Stimulated activated CD4-positive, alpha-beta T cell treated with anti-CD3 and anti-CD28 coated beads, TNF-alpha, amount 100 ng/mL, for 1 hour (primary cell): ENCODE results near the gene DSC2.

ENCODE experiments used
- DNase-seq, 3 donors: peaks; one replicate each; pipeline ENCODE4 v3.0.0-alpha.2; 2020; ENCODE audit warnings: low read depth in 3 of 3, low spot score in 1 of 3

Gene DSC2

DNA sequence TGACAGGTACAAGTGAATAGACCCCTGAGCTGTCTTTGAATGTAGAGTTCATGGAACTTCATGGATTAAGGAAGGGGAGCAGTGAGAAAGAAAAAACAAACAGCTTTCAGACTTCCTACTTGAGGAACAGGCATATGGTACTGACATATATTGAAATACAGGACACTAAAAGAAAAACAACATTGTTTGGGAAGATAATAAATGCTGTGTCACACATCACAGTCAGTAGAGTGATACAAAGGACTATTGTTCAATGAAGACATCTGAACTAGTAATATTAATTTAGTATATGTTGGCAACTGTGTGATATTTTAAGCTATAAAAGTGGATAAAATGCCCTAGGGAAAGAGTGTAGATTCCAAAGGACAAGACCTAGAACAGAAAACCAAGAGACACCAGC is 3.3 kb downstream of the DSC2 start:
- DNase-seq, result no peak

DNA sequence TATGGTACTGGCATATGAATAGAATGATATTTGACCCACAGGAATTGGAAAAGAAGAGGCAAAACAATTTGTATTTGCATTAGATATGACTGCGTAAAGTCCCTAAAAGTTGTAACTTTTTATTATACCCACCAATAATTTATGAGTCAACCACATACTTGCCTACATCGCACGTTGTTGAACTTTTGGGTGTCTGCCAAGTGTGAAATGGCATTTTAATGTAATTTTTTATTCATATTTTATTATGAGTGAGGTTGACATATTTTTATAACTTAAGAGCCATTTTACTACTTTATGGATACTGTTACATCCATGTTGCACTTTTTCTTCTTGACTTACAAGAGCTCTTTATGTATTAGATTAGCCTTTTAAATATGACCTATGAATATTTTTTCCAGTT is 4.6 kb downstream of the DSC2 start:
- no peak for DNase-seq

DNA sequence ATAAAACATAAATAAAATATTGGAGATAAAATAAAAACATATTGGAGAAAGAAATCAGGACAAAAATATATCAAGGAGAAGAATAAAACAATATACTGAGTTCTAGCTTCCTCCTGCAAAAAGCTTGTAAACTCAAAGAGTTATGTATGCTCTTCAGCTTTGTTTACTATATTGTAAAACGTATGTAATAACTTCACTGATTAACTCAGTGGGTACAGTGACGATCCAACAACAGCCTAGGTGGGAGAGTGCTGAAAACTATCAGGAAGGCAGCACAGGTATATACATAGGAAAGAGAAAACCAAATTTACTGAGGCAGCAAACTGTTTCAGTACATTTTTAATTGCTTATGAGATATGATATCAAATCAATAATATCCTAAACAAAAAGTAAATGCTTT is 8.3 kb downstream of the DSC2 start:
- no peak for DNase-seq

DNA sequence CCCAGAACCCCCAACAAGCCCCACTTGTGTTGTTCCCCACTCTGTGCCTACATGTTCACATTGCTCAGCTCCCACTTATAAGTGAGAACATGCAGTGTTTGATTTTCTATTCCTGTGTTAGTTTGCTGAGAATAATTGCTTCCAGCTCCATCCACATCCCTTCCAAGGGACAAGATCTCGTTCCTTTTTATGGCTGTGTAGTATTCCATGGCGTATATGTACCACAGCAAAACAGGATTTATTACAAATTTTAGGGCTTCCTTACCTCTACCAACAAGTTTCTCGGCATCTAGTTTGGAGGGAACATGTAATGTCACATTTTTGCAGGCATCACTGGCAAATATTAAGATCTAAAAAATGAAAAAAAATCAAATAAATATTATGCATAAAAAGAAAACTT is 8.9 kb downstream of the DSC2 start:
- DNase-seq, result no peak

DNA sequence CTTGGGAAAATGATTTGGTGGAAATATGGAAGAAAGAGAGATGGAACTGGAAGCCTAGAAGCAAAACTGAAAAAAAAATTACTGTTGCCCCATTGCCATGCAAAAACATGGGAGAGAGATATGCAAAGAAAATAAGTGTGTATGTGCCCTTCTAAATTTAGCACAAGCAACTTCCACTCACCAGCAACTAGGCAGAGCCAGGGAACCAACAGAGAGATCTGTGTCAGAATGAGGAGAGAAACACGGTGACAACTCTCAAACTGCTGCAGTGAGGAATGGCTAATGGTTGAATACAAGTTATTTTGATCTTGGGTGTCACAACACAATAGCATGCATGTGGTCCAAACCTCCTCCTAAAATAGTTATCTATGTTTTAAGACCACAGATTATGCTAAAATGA is 10.9 kb downstream of the DSC2 start:
- no peak for DNase-seq

DNA sequence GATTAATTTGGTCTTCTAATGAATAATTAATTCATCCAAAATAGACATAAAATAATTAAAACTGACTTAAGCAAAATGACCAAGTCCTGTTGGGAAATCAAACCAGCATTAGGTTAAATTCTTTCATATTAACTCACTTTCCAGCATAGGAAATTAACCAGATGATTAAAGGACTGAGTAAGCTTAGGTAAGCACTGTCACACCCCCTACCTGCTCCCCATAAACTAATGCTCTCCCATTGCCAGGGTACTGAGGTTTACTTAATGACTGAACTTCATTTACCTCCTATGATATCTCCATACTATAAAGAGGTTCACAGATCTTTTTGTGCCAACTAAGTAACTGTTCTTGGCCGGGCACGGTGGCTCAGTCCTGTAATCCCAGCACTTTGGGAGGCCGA is 13.7 kb downstream of the DSC2 start:
- DNase-seq, result no peak

DNA sequence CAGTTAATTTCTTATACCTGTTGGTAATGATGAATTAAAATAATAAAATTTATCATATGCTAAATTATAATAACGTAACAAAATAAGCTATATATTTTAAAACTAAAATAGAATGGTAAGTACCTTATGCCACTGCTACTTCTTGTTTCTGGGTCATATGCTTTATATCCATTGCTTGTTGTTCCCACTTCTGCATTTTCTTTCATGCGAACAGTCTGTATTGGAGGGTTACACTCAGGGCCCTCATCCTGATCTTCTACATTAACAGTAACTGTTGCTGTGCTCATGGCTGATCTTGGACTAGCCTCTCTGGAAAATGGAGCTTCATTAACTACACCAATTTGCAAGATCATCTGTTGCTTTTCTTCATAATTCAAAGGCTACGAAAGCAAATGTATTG is 22.2 kb downstream of the DSC2 start:
- DNase-seq, result no peak

DNA sequence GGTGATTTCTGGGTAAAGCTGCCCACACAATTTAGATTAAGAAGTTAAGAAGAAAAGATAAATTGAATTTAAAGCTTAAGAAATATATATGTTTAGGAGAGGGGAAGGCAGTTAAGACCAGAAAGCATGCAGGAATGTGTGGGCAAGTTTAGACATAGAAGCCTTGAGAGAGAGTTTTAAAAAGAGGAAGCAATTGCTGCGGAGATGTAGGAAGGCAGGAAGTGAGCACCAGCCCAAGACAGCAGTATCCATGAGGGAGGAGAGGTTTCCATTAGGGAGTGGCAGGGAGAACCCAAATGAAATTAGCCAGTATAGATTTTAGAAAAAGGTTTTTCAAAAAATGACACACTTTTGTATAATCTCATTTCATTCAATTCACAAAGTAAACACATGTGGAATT is 24.3 kb downstream of the DSC2 start:
- DNase-seq, result no peak

DNA sequence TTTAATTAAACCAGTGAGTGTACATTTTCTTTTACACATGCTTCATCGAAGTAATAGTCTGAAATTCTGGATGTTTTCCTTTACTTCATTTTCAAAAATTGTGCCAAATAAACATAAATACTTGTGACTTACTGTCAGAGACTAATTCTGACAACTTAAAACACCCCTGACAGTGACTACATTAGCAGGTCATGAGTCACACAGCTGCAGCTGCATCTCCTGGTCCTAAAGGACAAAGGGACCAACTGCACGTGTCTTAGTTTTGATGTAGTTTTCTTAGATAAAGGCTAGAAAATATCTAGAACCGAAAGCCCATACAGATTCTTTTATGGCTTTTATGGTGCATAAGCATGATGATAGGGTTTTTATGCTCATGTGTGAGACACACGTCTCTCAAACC is 30.0 kb downstream of the DSC2 start:
- no peak for DNase-seq

DNA sequence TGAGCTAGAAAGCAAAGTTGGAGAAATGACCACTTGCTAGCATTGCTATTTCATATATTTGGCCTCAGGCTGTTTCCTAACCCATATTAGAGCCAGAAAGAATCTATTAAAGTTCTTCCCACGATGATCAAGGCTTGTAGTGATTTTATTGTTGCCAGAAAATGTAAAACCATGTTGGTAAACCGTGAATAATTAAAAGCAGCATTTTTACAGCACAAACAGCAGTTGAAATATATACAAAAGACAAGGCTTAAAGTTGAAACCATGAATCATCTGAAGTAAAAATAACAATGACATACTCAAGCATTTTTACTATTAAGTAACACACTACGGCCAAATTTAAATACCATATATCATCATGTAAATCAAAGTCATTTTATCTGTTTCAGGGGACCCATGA is 32.0 kb downstream of the DSC2 start:
- DNase-seq, result no peak

DNA sequence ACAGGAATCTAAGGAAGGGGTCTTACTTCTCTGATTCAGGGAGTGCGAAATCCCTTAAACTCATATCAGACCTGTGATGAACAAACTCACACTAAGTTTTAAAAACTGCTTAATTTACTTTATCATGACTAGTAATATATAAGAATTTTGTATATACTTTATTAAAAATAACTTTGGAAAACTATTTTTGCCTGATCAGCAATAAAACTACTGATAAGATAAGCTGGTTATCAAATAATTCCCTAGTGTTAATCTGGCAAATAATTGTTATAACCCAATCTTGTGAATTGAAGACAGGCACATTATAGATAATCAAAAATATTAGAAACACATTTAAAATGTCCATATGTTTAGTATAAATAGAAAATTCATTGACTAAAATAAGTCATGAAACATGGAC is 36.0 kb downstream of the DSC2 start:
- no peak for DNase-seq

DNA sequence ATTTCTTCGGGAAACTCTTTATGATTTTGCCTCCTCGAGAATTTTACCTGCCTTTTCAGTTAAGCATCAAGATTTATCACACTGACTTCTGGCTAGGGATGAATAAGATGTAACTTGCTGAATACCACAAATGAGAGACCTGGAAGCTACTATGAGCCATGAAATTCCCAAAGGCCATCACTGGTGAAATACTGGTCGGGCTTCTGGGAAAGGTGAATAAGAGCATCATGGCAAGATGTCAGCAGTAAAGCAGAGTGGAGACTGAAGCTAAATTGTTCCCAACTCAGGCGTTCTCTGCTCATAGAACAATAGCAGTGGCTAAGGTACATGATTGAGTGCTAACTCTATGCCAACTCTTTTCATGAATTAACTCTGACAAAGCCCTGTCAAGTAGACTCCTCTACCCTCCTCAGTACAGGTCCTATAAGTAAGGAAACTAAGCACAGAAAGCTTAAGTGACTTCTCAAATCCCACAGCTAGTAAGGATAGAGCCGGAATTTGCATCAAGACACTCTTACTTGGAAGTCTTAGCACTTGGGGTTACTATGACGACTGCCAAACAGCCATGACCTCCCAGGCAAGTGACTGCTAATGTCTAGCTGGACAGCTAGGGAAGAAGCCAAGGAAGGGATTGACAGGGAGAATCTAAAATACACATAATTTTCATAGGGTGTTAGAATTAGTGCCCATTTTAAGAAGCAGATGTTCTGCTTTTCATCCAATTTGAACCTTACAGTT is 37.0 kb downstream of the DSC2 start:
- DNase-seq, result no peak

DNA sequence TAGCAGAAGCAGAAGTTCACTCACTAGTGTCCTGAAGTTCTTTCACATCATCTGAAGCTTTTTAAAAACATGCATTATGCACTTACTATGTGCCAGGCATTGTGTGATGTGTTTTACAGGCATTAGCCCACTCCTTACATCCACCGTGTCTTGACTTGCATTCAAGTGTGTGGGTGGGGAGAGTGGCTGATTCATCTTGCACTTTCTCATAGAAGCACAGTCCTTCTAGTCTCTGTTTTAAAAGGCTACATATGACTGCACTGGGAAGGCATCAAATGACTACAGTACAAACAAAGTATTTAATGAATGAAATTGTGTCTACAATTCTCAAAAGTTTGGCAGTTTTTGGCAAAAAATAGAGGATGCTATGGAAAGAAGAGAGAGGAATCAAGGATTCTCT is 38.1 kb downstream of the DSC2 start:
- no peak for DNase-seq

DNA sequence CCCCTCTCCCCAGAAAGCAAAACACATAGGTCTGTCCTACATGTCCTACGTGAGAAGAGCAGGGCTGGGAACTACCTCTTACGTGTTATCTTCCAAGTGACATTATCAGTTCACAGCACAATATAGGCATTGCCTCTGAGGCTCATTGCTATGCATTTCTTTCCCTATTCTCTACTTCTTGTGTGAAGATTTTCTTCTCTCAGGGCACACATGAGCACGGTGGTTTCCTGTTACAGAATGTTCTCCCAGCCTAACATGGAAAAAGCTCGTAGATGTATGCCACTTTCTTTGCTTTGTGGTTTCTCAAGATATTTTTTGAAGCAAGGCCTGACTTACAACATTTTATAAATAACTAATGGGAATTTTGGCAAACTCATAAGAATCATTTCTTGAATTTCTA is 40.3 kb downstream of the DSC2 start:
- no peak for DNase-seq

DNA sequence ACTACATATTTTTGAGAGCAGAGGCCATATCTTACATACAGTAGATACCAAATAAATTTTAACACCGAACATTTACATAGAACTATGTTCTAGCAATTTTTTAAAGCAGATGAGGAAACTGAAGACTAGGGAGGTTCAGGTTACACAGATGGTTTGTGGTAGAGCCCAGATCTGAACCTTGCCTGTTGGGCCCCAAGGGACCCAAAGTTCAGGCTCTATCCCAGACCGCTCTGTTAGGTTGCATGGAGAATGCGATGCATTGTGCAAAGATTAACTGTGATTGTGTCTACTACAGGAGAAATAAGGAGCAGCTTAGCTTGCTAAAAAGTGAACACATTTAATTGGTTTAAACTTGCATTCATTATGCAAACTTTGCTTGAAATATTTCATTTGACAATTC is 43.3 kb downstream of the DSC2 start:
- no peak for DNase-seq

DNA sequence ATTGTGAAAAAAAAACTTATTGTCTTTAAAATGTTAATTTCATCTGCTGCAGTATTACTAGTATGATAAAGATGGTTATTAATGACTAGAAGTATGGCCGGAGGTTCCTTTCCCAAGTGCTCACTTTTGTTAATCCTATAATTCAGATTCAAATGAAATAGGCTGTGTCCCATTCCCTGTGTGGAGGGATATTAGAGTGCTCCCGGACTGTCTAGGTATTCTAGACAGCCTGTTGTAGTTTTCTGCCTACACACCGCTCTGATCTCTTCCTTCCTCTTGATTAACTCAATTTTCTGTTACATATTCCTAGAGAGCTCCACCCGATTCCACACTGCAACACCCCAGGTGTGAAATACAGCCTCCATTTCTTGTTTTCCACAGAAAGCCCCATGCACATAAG is 44.3 kb downstream of the DSC2 start:
- DNase-seq, result no peak

DNA sequence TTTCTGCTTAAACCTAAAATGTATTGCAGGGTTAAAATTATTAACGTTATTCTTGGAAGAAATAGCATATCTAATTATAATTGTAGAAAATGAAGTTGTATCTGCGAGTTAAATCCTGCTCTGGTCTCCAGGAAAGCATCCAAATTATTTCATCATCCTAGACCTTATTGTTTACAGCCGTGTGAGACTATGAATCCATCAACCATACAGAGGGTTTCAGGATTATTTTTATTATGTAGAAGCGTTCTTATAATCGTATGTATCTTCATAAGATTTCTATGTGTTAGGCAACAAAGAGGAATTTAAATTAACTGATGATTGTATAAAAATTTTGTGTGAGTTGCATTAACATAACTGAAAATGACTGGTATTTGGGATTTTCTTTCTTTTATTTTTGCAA is 45.2 kb downstream of the DSC2 start:
- DNase-seq, result no peak

DNA sequence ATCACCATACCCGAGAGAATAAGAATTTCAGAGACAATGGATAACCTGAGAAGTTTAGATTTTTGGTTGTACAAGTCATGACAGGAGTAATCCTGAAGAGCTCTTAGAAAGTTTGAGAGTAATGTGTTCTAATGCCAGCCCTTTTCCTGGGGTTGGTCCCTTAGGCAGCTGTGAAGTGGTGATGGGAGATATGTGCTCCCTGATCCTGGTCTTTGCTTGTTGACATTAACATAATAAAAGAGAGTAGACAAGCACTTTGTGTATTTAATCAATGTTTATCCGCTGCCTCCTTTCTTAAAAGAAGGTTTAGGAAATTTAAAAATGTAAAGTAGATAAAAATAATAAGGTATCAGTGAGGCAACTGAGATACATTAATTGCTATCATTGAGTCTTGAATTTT is 45.9 kb downstream of the DSC2 start:
- DNase-seq, result no peak

DNA sequence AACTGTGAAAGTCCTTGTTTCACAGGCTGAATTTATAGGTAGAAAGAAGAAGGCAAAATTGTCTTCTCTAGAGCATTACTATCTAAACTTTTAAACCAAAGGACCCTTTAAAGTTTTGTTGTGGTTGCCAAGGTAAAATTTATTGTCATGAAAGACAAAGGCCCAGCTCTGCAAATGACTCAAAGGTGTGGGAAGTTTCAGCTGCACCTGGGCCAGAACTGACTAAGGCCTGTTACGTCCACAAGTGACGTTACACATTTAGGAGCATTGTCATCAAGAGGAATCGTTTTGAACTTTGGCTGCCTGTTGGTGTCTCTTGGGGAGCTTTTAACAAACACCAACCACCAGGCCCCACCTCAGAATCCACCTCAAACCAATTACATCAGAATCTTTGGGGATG is 51.6 kb downstream of the DSC2 start:
- no peak for DNase-seq

DNA sequence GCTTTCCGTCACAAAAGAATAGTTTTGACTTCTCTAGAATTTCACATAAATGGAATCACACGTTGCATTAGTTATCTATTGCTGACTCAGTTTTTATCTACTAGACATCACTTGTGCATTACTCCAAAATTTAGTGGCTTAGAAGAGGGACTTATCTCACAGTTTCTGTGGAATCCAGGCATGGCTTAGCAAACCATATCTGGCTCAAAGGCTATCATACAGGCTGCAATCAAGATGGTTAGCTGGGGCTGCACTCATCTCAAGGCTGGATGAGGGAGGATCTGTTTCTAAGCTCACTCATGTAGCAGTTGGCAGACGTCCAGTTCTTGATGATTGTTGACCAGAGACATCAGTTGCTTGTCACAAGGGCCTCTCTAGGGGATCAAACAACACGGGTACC is 53.0 kb downstream of the DSC2 start:
- DNase-seq, result no peak

DNA sequence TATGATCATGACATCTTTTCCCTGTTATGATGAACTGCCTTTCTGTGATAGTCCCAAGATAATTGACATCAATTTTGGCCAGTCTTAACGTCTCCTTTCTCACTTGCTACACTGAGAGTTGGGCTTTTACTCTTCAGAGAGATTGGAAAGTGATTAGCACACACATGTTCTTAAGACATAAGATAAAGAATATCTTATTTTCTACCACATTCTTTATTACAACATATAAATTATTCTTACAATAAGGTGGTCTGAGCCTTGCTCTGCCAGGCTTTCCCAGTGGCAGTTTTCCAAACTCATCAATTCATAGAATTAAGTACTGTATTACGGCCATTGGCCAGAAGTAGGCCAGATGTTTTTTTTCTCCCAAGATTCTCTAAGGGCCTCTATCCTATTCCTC is 54.0 kb downstream of the DSC2 start:
- DNase-seq, result no peak

DNA sequence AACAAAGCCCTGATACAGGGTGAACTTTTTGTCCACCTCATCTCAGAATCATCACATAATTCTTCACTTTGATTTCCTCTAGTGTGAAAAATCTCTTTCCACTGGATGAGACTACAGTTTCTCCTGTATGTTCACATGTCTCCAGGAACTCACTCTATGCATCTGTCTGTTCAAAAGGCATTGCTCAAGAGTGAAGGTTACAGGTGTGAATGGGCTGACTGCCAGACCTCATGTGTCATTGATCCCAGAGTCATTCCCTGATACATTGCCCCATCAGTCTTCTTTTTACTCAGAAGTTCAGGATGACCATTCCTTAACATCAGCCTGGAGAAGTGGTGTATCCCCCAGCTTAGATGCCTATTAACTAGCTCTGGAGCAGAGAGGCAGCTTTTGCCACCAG is 55.3 kb downstream of the DSC2 start:
- no peak for DNase-seq

DNA sequence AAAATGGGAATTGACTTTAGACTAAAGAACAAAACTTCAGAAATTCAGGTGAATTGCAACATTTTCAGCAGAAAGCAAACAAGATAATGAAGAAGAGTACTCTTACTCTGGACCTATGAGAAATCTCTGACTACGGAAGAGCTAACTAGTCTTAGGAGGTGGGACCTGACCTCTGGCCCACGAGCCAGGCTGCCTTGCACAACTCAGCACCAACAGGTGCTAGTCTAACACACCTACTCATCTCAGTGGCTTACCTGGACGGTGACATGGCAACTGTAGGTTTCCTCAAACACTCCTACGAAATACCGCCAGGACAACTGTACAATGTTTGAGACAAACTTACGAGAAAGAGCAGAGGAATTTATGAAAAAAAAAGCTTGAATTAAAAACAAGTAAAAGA is 56.6 kb downstream of the DSC2 start:
- DNase-seq, result no peak

DNA sequence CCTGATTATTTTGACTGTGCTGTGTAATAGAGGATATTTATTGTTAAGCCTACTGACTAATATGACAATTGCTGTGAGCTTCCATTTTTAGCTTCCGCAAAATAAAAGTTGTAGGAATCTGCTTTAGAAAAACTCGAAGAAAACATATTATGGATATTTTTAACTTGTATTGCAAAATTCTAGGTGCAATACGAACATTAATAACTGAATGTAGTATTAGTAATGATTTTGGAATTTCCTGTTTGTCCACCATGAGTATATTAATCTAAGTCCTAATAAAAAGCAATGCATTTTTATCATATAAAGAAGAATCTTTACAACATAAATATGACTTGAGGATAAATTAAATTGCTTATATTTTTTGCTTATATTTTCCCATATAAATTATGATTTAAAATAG is 57.3 kb downstream of the DSC2 start:
- DNase-seq, result no peak
